Activated CD8-positive, alpha-beta memory T cell treated with anti-CD3 and anti-CD28 coated beads for 36 hours (primary cell): Measurements from ENCODE around the gene AGBL1. TPM values are rescaled to one million over a fixed set of nuclear protein-coding genes. Genes with fewer than 3 reads are reported as not detected.

Source experiments
- CTCF ChIA-PET: fragments of 350-600 bp; sonication (Branson Sonifier 250); formaldehyde crosslinking; loops from one replicate; lab custom pipeline; 2021; ENCODE audit warnings: antibody characterized with exemption; lab: Charles Lee
- POLR2A ChIA-PET: fragments of 350-600 bp; sonication (Branson Sonifier 250); formaldehyde crosslinking; loops from one replicate; lab custom pipeline; 2021; ENCODE audit warnings: antibody characterized with exemption; lab: Charles Lee
- total RNA-seq, 2 experiments: library from RNA; stranded (reverse); gene quantifications; one replicate each; pipeline ENCODE4 v1.2.3, GENCODE V29; 2021

Gene AGBL1
- total RNA-seq, 2 experiments from 2014 or later: not detected

GRCh38 chr15:86906376-86906775 lies 826.7 kb downstream of the AGBL1 start:
- ChIA-PET CTCF (no interaction called here), POLR2A (no interaction called here)

- POLR2A ChIA-PET: no interaction called here
- CTCF ChIA-PET: no interaction called here
Measured at GRCh38 chr15:86911022-86911421, 831.4 kb downstream of the AGBL1 start.

GRCh38 chr15:86912661-86913060 lies 833.0 kb downstream of the AGBL1 start:
- POLR2A ChIA-PET: no interaction called here

GRCh38 chr15:86915811-86916331 lies 836.2 kb downstream of the AGBL1 start:
- ChIA-PET POLR2A (no interaction called here), CTCF (no interaction called here)

More at GRCh38 chr15:86912661-86913060, 833.0 kb downstream of the AGBL1 start:
- CTCF ChIA-PET: interaction anchor here (0.6 kb wide), 1 partner anchor 1200 kb away, joined by 3 read pairs; no protein-coding TSS in a partner anchor

GRCh38 chr15:86916671-86917360 lies 837.1 kb downstream of the AGBL1 start:
- POLR2A ChIA-PET: no interaction called here
- CTCF ChIA-PET: no interaction called here

GRCh38 chr15:86917361-86917671 lies 837.6 kb downstream of the AGBL1 start:
- ChIA-PET CTCF (no interaction called here), POLR2A (no interaction called here)

- POLR2A ChIA-PET: no interaction called here
- CTCF ChIA-PET: no interaction called here
Measured at GRCh38 chr15:86919581-86919980, 839.9 kb downstream of the AGBL1 start.

GRCh38 chr15:86929461-86929860 lies 849.8 kb downstream of the AGBL1 start:
- ChIA-PET POLR2A (no interaction called here), CTCF (no interaction called here)

GRCh38 chr15:86932456-86932855 lies 852.8 kb downstream of the AGBL1 start:
- CTCF ChIA-PET: no interaction called here
- POLR2A ChIA-PET: no interaction called here

- POLR2A ChIA-PET: no interaction called here
- CTCF ChIA-PET: no interaction called here
Measured at GRCh38 chr15:86935841-86936240, 856.2 kb downstream of the AGBL1 start.

GRCh38 chr15:86942285-86942684 lies 862.6 kb downstream of the AGBL1 start:
- CTCF ChIA-PET: no interaction called here
- POLR2A ChIA-PET: no interaction called here

- CTCF ChIA-PET: no interaction called here
- POLR2A ChIA-PET: no interaction called here
Measured at GRCh38 chr15:86948719-86949118, 869.0 kb downstream of the AGBL1 start.

- CTCF ChIA-PET: no interaction called here
- POLR2A ChIA-PET: no interaction called here
Measured at GRCh38 chr15:86959254-86959653, 879.6 kb downstream of the AGBL1 start.

GRCh38 chr15:86961669-86962068 lies 882.0 kb downstream of the AGBL1 start:
- ChIA-PET POLR2A (no interaction called here), CTCF (no interaction called here)

GRCh38 chr15:86964271-86964670 lies 884.6 kb downstream of the AGBL1 start:
- ChIA-PET POLR2A (no interaction called here), CTCF (interaction anchor here (0.6 kb wide), 1 partner anchor 1039 kb away, joined by 4 read pairs; no protein-coding TSS in a partner anchor)

- ChIA-PET POLR2A (no interaction called here), CTCF (no interaction called here)
Measured at GRCh38 chr15:86968244-86968643, 888.6 kb downstream of the AGBL1 start.

GRCh38 chr15:86969364-86969763 lies 889.7 kb downstream of the AGBL1 start:
- POLR2A ChIA-PET: no interaction called here
- CTCF ChIA-PET: no interaction called here

- ChIA-PET POLR2A (no interaction called here), CTCF (no interaction called here)
Measured at GRCh38 chr15:86973284-86973844, 893.7 kb downstream of the AGBL1 start.

- POLR2A ChIA-PET: no interaction called here
- CTCF ChIA-PET: no interaction called here
Measured at GRCh38 chr15:86988033-86988432, 908.4 kb downstream of the AGBL1 start.

- CTCF ChIA-PET: no interaction called here
- POLR2A ChIA-PET: no interaction called here
Measured at GRCh38 chr15:87021751-87022150, 942.1 kb downstream of the AGBL1 start.

- POLR2A ChIA-PET: no interaction called here
Measured at GRCh38 chr15:87031540-87032230, 952.0 kb downstream of the AGBL1 start.

More at GRCh38 chr15:87031540-87032230, 952.0 kb downstream of the AGBL1 start:
- CTCF ChIA-PET: interaction anchor here (0.6 kb wide), 2 partner anchors 38 to 578 kb away, joined by 3 read pairs; no protein-coding TSS in a partner anchor
